NCI-H526 (cell line): ENCODE data around the gene PADI4.

ENCODE experiments used
- DNase-seq, 2 experiments: peaks; one replicate each; lab custom pipeline; 2025; lab: John Stamatoyannopoulos, UW

The PADI4 gene

GRCh38 chr1:17307946-17308345 lies at the start of gene PADI4:
TSS of gene PADI4 (plus strand) at chr1:17308197. CDS start at chr1:17308223, 26 bp downstream.
- no peak for DNase-seq

- DNase-seq: no peak
These were observed 49.3 kb upstream of the PADI4 start for GRCh38 chr1:17258758-17259130.

- DNase-seq: no peak
These were observed 48.6 kb upstream of the PADI4 start for GRCh38 chr1:17259233-17259873.

GRCh38 chr1:17260264-17260663 lies 47.7 kb upstream of the PADI4 start:
- DNase-seq: no peak

- no peak for DNase-seq
These were observed 47.3 kb upstream of the PADI4 start for GRCh38 chr1:17260738-17261137.

GRCh38 chr1:17263936-17264335 lies 44.1 kb upstream of the PADI4 start:
- DNase-seq: no peak

GRCh38 chr1:17264470-17264869 lies 43.5 kb upstream of the PADI4 start:
- DNase-seq: no peak

- no peak for DNase-seq
These were observed 42.8 kb upstream of the PADI4 start for GRCh38 chr1:17265162-17265561.

GRCh38 chr1:17265950-17266349 lies 42.0 kb upstream of the PADI4 start:
- no peak for DNase-seq

- no peak for DNase-seq
These were observed 36.9 kb upstream of the PADI4 start for GRCh38 chr1:17270891-17271765.

GRCh38 chr1:17272066-17272465 lies 35.9 kb upstream of the PADI4 start:
- DNase-seq: no peak

- no peak for DNase-seq
These were observed 35.4 kb upstream of the PADI4 start for GRCh38 chr1:17272646-17273045.

- no peak for DNase-seq
These were observed 34.9 kb upstream of the PADI4 start for GRCh38 chr1:17273096-17273495.

GRCh38 chr1:17274186-17275170 lies 33.5 kb upstream of the PADI4 start:
- DNase-seq: peak; percentile 15 to 52

- no peak for DNase-seq
These were observed 31.4 kb upstream of the PADI4 start for GRCh38 chr1:17276568-17276967.

GRCh38 chr1:17277511-17278159 lies 30.4 kb upstream of the PADI4 start:
- DNase-seq: no peak

- no peak for DNase-seq
These were observed 28.8 kb upstream of the PADI4 start for GRCh38 chr1:17278996-17279830.

GRCh38 chr1:17280436-17280835 lies 27.6 kb upstream of the PADI4 start:
- no peak for DNase-seq

- DNase-seq: no peak
These were observed 27.1 kb upstream of the PADI4 start for GRCh38 chr1:17280894-17281293.

- DNase-seq: no peak
These were observed 26.2 kb upstream of the PADI4 start for GRCh38 chr1:17281775-17282181.

- DNase-seq: no peak
These were observed 25.2 kb upstream of the PADI4 start for GRCh38 chr1:17282836-17283235.
